ENCODE data around the gene SVEP1.
"Not testable (repeated sequence)": the region's sequence is repeated elsewhere in the genome, so short reads cannot be mapped to it uniquely, and the experiment has no call there.

SVEP1 gene

DNA sequence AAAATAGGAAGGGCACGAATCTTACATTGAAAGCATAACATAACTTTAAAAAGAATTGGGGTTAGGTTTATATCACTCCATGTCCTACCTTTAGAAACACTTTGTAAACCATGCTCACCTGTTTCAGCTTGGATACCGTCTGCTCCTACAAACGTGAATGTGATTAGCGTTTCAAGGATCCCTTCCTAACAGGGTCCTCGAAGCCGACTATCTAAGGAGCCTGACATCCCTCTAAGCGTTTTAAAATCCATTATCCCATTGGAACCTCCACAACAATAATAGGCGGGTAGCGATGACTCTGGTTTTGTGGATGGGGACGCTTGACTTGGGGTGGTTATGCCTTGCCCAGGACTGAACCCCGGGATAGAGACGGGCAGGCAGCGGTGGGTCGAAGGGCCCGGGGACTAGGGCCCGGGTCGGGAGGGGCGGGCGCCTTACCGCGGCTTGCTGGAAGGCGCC lies 937 bp downstream of the SVEP1 start:
- no peak for DNase-seq (ENCODE audit: low read depth)

DNA sequence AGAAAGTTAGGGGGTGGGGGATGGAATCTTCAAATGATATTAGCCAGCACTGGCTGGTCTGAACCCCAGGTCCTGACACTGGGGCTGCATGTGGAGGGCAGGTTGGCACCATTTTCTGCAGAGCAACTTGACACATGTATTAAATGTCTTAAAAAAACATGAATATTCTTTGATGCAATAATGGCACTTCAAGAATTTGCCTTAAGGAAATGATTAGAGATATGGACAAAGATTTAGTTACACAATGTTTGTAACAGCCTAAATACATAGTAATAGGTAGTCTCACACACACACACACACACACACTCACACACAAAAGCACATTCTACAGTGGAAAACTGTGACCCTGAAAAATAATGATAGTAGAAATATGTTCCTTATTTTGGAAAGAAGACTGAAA lies 3.6 kb downstream of the SVEP1 start:
- DNase-seq (ENCODE audit: low read depth) = no peak

DNA sequence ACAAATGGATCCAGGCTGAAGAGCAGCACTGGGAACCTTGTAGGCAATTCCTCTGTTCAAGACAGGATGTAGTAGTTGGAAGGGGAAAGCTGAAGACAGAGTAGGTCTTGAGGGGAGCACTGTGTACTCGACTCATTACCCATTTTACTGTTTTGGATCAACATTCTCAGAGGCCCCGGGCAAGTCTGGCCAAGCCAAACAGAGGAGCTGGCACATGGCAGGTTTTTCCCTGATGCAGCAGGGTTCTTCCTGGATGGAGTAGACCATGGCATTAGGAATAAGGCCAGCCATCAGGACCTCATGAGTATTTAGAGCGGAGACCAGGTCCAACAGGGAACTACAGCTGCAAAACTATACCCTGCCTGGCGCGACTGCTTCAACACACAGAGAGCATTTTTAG lies 4.4 kb downstream of the SVEP1 start:
- no peak for DNase-seq (ENCODE audit: low read depth)

DNA sequence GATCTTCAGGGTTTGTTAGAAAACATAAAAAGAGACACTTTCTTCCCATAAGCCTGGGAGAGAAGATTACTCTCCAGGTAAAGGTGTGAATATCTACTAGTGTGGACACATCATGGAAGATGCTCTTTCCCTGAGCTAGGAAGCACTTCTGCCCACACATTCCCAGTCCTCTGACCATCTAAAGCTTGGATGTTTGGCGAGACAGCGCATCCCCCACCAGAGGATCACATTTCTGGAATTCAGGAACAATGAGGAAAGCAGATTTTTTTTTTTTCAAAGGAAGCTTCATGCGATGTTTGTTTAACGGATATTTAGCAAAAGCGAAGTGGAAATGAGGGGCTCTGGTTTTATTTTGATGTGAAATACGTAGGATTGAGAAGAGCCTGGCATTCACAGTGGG lies 6.2 kb downstream of the SVEP1 start:
- no peak for DNase-seq (ENCODE audit: low read depth)

DNA sequence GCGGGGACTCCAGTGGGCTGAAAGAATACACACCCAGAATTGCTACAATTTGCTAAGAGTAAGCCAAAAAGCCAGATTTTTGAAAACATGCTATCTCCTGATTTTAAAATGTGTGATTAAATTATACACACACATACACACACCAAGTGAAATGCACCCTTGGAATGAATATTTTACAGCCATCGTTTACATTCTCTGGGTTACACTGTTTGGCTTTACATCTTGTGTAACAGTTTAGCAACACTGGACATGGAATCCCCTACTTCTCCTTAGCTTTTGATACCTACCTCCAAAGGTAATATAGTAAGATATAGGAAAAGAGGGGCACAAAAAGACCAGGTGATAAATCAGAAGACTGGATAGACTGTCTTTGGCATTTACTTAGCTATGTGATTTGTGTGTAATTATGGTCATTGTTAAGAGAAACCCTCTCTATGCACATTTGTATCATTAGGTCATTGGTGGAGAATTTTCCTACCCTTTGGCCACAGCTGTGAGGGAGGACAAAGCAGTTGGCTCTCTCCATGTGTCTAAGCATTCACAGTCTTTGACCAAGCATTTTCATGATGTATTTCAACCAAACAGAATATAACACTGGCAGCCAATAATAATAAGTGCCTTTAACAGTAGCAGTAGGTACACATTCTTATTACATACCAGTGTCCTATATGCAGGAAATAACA lies 7.6 kb downstream of the SVEP1 start:
- DNase-seq (ENCODE audit: low read depth) = no peak

DNA sequence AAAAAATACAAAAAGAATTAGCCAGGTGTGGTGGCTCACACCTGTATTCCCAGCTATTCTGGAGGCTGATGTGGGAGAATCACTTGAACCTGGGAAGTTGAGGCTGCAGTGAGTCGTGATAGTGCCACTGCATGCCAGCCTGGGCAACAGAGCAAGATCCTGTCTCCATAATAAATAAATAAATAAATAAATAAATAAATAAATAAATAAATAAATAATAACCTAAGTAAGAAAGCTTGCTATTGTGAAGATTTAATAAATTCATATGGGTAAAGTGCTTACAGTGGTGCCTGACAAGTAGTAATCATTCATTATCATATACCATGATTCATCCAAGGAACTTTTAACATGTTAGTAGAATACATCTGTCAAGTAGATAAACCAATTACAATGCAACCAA lies 13.4 kb downstream of the SVEP1 start:
- peak; percentile 47 for DNase-seq (ENCODE audit: low read depth)

DNA sequence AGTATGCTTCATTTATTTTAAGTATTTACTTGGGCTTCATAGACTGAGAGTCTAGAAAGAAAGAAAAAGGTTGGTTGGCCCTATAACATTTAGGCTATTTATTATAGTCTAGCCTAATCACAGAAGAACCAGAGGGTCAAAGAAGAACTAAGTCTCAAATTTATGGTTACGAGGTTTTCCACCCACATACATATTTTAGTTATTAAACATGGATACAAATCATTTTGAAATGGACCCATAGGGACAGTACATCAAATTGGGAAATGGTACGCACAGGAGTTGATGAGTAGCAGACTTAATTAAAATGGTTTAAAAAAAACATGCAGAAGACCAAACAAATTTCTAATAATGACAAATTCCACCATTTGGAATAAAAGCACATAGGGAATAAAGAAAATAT lies 17.7 kb downstream of the SVEP1 start:
- peak; percentile 64 for DNase-seq (ENCODE audit: low read depth)

DNA sequence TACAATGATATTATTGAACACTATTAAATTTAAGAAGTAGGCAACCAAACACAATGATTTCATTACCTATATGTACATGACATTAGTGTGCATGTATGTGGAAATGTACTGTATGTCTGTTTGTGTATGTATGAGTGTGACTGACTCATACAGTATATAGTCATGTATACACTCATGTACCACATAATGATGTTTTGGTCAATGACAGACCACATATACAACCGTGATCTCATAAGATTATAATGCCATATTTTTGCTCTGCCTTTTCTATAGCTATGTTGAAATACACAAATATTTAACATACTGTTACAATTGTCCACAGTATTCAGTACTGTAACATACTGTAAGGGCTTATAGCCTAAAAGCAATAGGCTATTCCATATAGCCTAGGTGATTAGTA lies 19.7 kb downstream of the SVEP1 start:
- DNase-seq (ENCODE audit: low read depth) = peak; percentile 72

DNA sequence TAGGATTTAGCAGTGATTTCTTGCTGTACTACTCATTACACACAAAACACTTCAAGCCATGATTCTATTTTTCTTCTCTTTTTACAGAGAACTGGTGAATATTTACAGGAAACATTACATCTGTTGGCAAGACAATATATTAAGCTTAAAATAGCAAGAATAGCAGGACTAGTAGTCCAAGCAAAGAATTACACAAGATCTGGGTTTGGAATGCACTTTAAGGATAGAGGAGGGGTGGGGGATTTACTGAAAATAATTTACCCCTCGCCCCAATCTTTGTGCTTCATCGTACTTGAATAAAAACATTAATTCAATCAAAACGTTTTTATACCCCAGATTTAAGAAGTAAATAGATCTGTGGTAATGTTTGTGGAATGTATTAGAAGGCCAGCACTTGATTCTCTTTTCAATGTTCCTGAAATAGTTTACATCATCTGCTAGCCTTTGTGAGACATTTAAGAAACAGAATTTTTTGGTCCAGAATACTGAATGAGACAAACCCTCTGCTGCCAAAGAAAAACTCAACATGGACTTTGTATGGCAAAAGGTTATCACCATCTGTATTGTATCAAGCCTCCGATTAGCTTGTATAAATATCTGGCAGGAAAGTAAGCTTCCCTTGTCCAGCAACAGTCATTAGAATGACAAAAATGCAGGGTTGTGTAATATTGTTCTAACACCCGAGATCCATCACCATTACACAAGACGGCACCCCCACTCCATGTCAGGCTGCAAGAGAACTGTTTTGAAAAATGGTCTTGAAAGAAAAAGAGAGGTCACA lies 23.8 kb downstream of the SVEP1 start:
- DNase-seq (ENCODE audit: low read depth) = peak; percentile 98

DNA sequence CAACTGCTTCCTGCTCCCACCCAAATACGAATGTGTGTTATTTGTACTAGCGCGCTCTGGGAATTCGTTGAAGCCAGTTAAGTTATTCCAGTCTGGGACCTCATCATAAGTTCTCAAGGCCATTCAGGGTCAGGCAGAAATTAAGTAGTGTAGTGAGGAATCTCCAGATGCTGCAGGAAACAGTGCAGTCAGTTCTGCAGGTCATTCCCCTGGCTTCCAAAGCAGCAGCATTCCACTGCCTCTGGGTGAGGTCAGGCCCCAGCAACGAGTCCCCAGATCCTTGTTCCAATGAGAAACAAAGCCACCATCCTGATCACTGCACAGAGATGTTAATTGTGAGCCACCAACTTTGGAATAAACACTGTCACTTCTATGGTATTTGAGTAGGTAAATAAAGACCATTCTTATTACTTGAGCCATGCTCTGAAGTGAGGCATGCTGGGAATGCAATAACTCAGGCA lies 33.1 kb downstream of the SVEP1 start:
- DNase-seq (ENCODE audit: low read depth) = no peak

DNA sequence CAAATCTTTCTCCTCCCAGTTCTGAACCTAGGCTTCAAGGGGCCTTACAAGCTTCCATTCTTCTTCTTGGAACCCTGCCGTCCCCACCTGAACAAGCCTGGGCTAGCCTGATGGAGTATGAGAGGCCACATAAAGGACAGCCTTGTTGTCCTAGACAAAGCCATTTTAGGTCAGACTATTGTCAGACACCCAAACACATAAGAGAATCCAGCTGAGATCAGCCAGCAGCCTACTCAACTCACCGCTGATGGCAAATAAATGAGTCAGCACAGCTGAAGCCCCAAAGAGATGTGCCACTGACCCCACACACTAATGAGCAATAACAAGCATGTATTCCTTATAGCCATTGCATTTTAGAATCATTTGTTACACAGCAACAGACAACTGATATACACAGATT lies 33.8 kb downstream of the SVEP1 start:
- DNase-seq (ENCODE audit: low read depth) = no peak

DNA sequence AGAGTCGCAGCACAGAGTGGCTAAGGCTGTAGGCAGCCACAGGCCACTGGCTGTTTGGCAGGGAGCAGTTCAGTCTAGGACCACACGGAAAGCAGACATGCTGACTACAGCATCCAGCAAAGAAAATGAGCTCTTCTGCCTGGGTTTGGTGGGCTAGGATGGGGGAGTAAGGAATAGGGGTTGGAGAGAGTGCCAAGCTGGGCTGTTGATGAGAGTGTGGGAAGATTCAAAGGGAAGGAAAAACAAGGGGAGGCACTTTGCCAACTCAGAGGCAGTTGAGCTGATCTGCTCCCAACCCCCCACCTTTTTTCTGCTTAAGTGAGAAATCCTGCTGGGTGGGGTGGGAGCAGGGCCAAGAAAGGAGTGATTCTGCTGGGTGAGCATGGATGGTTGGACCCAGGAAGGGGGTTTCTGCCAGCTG lies 35.9 kb downstream of the SVEP1 start:
- peak; percentile 40 for DNase-seq (ENCODE audit: low read depth)

DNA sequence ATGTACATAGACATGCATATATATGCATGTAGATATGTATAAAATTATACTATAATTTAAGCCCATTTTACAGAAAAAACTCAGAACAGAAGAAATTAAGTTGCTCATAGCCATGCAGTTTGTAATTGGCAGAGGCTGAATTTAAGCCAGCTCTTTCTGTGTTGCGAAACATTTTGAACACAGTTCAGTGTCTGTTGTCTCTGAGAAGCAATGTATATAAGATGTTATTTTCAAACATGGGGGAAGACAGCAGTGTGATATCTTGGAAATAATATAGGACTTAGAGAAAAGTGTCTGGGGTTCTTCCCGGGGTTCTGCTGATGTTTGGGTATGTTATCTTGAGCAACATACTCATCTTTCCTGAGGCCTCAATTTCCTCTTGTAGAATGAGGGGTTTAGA lies 37.6 kb downstream of the SVEP1 start:
- DNase-seq (ENCODE audit: low read depth) = peak; percentile 38

DNA sequence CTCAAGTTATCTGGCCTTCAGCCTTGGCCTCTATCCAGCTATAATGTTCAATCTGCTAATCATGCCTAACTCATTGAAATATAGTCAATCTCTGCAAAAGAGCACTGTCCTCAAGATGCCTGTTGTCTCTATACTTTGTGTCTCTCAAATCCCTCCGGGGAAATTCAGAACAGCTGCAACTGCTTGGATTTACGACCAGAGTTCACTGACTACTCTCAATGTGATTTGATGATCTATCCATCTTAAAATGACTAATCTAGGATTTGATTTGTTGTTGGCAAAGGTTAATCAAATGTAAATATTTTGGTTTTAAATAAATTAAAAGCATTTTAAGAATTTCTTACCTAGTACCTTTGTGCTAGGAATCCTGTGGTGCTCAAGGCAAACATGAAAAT lies 40.9 kb downstream of the SVEP1 start:
- DNase-seq (ENCODE audit: low read depth) = no peak

DNA sequence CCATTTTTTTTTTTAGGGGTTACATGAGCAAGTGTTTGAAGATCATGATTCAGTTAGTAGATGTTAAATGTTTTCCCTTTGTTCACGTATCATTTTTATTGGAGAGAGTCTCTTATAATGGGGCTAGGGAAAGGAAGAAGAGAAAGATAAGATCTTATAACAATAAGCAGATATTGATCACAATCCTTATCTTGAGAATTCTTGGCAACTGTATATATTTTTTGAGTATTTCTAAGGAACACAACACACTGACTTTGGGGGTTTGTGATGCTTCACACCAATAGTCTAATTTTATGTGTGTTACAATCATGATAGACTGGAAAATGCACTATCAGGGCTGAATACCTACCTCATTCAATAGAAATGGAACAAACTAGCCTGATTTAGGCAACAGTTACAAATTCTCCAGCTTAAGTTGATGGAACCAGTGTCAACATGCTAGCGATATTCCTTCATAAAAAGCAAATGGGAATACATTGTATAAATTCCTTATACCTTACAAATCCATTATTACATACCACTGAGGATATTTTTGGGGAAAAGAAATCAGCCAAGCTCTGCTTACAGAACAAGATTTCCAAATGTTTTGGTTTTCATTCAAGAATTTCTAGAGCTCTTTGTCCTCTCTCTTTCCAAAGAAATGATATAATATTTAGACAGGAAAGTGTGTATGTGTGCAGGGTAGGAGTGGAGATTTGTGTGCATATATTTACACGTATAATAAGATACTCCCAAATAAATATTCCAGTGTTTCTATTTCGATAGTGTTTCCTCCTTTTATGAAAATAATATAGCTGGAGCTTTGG lies 41.5 kb downstream of the SVEP1 start:
- peak; percentile 40 for DNase-seq (ENCODE audit: low read depth)

DNA sequence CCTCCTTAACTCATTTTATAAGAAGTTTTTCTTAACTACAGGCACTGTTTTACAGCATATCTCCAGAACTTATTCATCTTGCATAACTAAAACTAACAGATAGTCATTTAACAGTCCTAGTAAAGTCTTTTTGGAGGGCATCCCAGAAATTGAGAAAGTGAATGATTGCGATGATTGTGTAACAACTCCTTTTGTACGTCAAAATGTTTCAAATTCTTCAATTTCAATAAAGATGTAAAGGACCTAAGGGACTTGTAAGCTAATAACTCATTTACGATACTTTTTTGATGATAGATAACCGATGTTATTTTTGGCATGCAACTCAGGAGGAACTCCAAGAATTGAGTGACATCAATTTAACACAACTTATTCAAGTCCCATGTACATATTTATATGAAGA lies 42.7 kb downstream of the SVEP1 start:
- DNase-seq (ENCODE audit: low read depth) = peak; percentile 81

DNA sequence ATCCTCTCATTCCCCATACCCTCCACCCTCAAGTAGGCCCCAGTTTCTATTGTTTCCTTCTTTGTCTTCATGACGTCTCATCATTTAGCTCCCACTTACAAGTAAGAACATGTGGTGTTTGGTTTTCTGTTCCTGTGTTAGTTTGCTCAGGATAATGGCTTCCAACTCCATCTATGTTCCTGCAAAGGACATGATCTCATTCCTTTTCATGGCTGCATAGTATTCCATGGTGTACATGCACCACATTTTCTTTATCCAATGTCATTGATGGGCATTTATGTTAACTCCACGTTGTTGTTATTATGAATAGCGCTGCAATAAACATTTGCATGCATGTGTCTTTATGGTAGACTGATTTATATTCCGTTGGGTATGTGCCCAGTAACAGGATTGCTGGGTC lies 45.4 kb downstream of the SVEP1 start:
- not testable (repeated sequence) for DNase-seq (ENCODE audit: low read depth)

DNA sequence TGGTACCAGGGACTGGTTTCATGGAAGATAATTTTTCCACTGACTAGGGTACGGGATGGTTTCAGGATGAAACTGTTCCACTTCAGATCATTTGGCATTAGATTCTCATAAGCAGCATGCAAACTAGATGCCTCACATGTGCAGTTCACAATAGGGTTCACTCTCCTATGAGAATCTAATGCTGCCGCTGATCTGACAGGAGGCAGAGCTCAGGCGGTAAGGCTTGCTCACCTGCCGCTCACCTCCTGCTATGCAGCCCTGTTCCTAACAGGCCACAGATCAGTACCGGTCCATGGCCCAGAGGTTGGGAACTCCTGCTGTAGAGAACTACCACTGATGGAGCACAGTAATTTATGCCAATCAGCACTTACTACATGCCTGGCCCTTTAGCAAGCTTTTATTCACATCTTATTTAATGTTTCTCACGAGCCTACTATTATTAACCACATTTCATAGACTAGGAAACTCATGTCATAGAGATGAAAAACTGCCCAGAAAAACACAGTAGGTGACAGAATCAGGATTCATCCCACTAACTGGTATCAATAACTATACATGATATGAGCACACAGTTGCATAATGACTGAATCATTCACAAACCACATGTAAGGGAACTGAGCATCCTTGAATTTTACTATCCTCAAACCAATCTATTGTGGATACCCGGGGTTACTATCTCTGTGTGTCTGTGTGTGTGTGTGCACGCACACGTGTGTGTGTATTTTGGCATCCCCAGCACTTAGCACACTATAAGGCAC lies 46.5 kb downstream of the SVEP1 start:
- DNase-seq (ENCODE audit: low read depth) = peak; percentile 39

DNA sequence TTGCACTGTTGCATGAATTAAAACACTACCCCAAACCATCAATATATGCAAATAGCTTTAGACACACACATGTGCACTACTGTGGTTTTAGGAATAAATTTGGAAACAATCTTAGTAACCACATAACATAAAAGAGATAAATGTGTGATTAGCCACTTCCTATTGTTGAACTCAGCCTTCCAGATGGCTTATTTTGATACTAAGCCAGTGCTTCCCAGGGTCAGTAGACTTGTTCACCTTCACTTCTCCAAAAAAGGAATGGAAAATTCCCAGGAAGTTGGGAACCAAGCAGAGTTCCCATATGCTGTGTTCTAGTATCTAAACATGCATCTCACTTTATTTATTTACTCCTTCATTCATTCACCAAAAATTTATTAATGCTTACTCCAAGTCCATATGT lies 47.8 kb downstream of the SVEP1 start:
- peak; percentile 63 for DNase-seq (ENCODE audit: low read depth)

DNA sequence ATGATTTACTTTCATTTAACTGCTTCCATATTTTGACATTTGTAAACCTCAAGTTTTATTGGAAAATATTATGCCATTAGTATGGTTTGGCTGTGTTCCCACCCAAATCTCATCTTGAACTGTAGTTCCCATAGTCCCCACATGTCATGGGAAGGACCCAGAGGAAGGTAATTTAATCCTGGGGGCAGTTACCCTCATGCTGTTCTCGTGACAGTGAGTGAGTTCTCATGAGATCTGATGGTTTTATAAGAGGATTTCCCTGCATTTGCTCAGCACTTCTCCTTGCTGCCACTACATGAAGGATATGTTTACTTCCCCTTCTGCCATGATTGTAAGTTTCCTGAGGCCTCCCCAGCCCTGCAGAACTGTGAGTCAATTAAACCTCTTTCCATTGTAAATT lies 48.3 kb downstream of the SVEP1 start:
- not testable (repeated sequence) for DNase-seq (ENCODE audit: low read depth)

DNA sequence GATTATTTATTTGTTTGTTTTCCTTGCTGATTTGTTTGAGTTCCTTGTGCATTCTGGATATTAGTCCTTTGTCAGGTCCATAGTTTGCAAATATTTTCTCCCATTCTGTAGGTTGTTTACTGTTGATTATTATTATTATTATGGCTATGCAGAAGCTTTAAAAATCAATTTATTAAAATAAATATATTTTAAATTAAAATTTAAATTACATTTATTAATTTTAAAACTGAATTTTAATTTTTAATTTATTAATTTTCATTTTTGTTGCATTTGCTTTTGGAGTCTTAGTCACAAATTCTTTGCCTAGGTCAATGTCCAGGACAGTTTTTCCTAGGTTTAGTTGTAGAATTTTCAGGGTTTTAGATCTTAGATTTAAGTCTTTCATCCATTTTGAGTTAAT lies 50.9 kb downstream of the SVEP1 start:
- DNase-seq (ENCODE audit: low read depth) = no peak

DNA sequence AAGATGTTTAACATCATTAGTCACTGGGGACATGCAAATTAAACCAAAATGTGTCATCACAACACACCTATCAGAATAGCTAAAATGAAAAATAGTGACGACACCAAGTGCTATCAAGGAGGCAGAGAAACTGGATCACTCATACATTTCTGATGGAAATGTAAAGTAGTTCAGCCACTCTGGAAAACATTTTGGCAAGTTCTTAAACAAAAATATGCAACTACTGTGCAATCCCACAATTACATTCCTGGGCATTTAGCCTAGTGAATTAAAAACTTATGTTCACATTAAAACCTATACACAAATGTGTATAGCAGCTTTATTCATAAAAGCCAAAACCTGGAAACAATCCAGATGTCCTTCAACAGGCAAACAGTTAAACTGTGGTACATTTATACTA lies 53.1 kb downstream of the SVEP1 start:
- DNase-seq (ENCODE audit: low read depth) = peak; percentile 38
